CD4-positive, alpha-beta T cell treated with Interleukin-4 for 1 hour (primary cell): Measurements from ENCODE around the gene SNW1.
A peak's percentile ranks its signal among the peaks of the same experiment; 100 is the strongest.
"Not testable (repeated sequence)": the region's sequence is repeated elsewhere in the genome, so short reads cannot be mapped to it uniquely, and the experiment has no call there.

Source experiments
- DNase-seq, 2 donors: peaks; one replicate each; pipeline ENCODE4 v3.0.0-alpha.2; 2020 to 2022

Gene SNW1

GRCh38 chr14:77760381-77761204 is at the start of gene SNW1:
TSS of gene SNW1 (minus strand) at chr14:77761156. CDS start at chr14:77761127, 29 bp downstream.
- DNase-seq = peak; percentile 95

GRCh38 chr14:77809011-77809410 is 48.1 kb upstream of the SNW1 start:
- DNase-seq = no peak

- no peak for DNase-seq
Measured at GRCh38 chr14:77808250-77808649, 47.3 kb upstream of the SNW1 start.

GRCh38 chr14:77805706-77806105 is 44.8 kb upstream of the SNW1 start:
- no peak for DNase-seq

- DNase-seq = peak in 1 of 2 donors; percentile 16
Measured at GRCh38 chr14:77804592-77804991, 43.6 kb upstream of the SNW1 start.

- DNase-seq = no peak
Measured at GRCh38 chr14:77800814-77801213, 39.9 kb upstream of the SNW1 start.

- DNase-seq = peak; percentile 82 to 83
Measured at GRCh38 chr14:77799863-77800730, 39.1 kb upstream of the SNW1 start, which contains the start of gene ADCK1. TSS of gene ADCK1 (plus strand) at chr14:77800109. CDS start at chr14:77818979, 18,870 bp downstream.

GRCh38 chr14:77799456-77799855 is 38.5 kb upstream of the SNW1 start:
- DNase-seq = not testable (repeated sequence)

- no peak for DNase-seq
Measured at GRCh38 chr14:77794357-77794756, 33.4 kb upstream of the SNW1 start.

GRCh38 chr14:77793255-77793654 is 32.3 kb upstream of the SNW1 start:
- DNase-seq = not testable (repeated sequence)

- DNase-seq = no peak
Measured at GRCh38 chr14:77791225-77791600, 30.3 kb upstream of the SNW1 start.

GRCh38 chr14:77790566-77791224 is 29.7 kb upstream of the SNW1 start:
- no peak for DNase-seq

GRCh38 chr14:77786148-77786547 is 25.2 kb upstream of the SNW1 start:
- no peak for DNase-seq

GRCh38 chr14:77782202-77782601 is 21.2 kb upstream of the SNW1 start:
- DNase-seq = no peak

GRCh38 chr14:77773966-77774365 is 13.0 kb upstream of the SNW1 start:
- DNase-seq = not testable (repeated sequence)

- DNase-seq = not testable (repeated sequence)
Measured at GRCh38 chr14:77768442-77769069, 7.6 kb upstream of the SNW1 start.

GRCh38 chr14:77763978-77764377 is 3.0 kb upstream of the SNW1 start:
- no peak for DNase-seq

- no peak for DNase-seq
Measured at GRCh38 chr14:77763316-77763715, 2.4 kb upstream of the SNW1 start.

GRCh38 chr14:77761205-77761931 is 412 bp upstream of the SNW1 start:
- no peak for DNase-seq

GRCh38 chr14:77752799-77753516 is 8.0 kb downstream of the SNW1 start:
- no peak for DNase-seq

GRCh38 chr14:77752266-77752665 is 8.7 kb downstream of the SNW1 start:
- no peak for DNase-seq
